HCT116 (cell line): Measurements from ENCODE around the gene ASB12.
A peak's percentile ranks its signal among the peaks of the same experiment; 100 is the strongest.

ENCODE experiments used
- EZH2 ChIP-seq: fragments of 200-600 bp; sonication (generic); IDR thresholded peaks from 2 replicates; pipeline ENCODE4 v1.6.1; 2017; ENCODE audit warnings: antibody characterized with exemption, mixed run types
- EZH2phosphoT487 ChIP-seq: fragments of 200-600 bp; IDR thresholded peaks from 2 replicates; pipeline ENCODE4 v1.6.1; 2018; ENCODE audit warnings: antibody characterized with exemption, borderline replicate concordance
- MAX ChIP-seq: IDR thresholded peaks from 2 replicates; pipeline ENCODE4 v1.6.1; 2012
- POLR2A ChIP-seq: IDR thresholded peaks from 2 replicates; pipeline ENCODE4 v1.7.0; 2011; ENCODE audit warnings: borderline replicate concordance; ENCODE audit not compliant: insufficient read depth, insufficient read length; ENCODE audit errors: extremely low read depth
- POLR2AphosphoS5 ChIP-seq: IDR thresholded peaks from 2 replicates; pipeline ENCODE4 v1.6.1; 2011; ENCODE audit warnings: mild to moderate bottlenecking, low read depth, low read length, moderate library complexity
- RAD21 ChIP-seq: IDR thresholded peaks from 2 replicates; pipeline ENCODE4 v1.6.1; 2012; ENCODE audit warnings: low read depth, mild to moderate bottlenecking
- SRF ChIP-seq: IDR thresholded peaks from 2 replicates; pipeline ENCODE4 v1.6.1; 2012; ENCODE audit warnings: low read depth
- TCF7L2 ChIP-seq: IDR thresholded peaks from 2 replicates; pipeline ENCODE4 v1.7.0; 2011; ENCODE audit warnings: borderline replicate concordance, inconsistent platforms; ENCODE audit not compliant: insufficient read depth, insufficient read length; ENCODE audit errors: extremely low read depth
- ZNF274 ChIP-seq: fragments of 200-500 bp; sonication (Bioruptor generic); IDR thresholded peaks from 2 replicates; pipeline ENCODE4 v1.6.1; 2014; ENCODE audit warnings: mild to moderate bottlenecking, low read depth, low read length, inconsistent platforms
- TF ChIP-seq, protein P1 (sequence below), 3 experiments: fragments of 200-600 bp in 1 of 3; sonication (generic) in 1 of 3; IDR thresholded peaks in 2 of 3; conservative IDR thresholded peaks in 1 of 3; 2 replicates each; pipeline ENCODE4 v1.5.1; 2012 to 2017; ENCODE audit warnings: low read depth in 2 of 3, low read length in 2 of 3, antibody characterized with exemption in 1 of 3, borderline replicate concordance in 1 of 3, control low read depth in 1 of 3, mild to moderate bottlenecking in 1 of 3, mixed read lengths in 1 of 3, mixed run types in 1 of 3, moderate library complexity in 1 of 3; ENCODE audit not compliant: insufficient read depth in 1 of 3

GRCh38 chrX:64204701-64205440 is 25.5 kb downstream of the ASB12 start:
- peak; percentile 42 for TF ChIP-seq MAX
- TF ChIP-seq, protein P1, sequence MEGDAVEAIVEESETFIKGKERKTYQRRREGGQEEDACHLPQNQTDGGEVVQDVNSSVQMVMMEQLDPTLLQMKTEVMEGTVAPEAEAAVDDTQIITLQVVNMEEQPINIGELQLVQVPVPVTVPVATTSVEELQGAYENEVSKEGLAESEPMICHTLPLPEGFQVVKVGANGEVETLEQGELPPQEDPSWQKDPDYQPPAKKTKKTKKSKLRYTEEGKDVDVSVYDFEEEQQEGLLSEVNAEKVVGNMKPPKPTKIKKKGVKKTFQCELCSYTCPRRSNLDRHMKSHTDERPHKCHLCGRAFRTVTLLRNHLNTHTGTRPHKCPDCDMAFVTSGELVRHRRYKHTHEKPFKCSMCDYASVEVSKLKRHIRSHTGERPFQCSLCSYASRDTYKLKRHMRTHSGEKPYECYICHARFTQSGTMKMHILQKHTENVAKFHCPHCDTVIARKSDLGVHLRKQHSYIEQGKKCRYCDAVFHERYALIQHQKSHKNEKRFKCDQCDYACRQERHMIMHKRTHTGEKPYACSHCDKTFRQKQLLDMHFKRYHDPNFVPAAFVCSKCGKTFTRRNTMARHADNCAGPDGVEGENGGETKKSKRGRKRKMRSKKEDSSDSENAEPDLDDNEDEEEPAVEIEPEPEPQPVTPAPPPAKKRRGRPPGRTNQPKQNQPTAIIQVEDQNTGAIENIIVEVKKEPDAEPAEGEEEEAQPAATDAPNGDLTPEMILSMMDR (IDR thresholded peaks at IDR 0.05 in 2 of 3, conservative IDR thresholded peaks at IDR 0.05 in 1 of 3; ENCODE audit: borderline replicate concordance in 1 of 3, insufficient read depth in 1 of 3, low read depth in 2 of 3, low read length in 2 of 3): no peak
- TF ChIP-seq RAD21: no peak
- no peak for TF ChIP-seq POLR2AphosphoS5
- TF ChIP-seq SRF: no peak
- TF ChIP-seq EZH2: no peak
- no peak for TF ChIP-seq POLR2A
- TF ChIP-seq EZH2phosphoT487: no peak
- no peak for TF ChIP-seq TCF7L2
- TF ChIP-seq ZNF274: no peak
